Endothelial cell of umbilical vein (primary cell): ENCODE measurements around the gene FBLN2. TPM values are rescaled to one million over a fixed set of nuclear protein-coding genes. Genes with fewer than 3 reads are reported as not detected.

ENCODE experiments used
- BruUV-seq: library from RNA; stranded (reverse); fragments of 400-500 nt; replicated peaks from 2 replicates; lab custom pipeline; 2021; lab: Mats Ljungman, UMichigan
- CTCF ChIA-PET: fragments of 300-600, 350-600 bp; sonication (Branson Sonifier 250); formaldehyde crosslinking; loops from one replicate; lab custom pipeline; 2021; ENCODE audit warnings: antibody characterized with exemption, inconsistent platforms; lab: Charles Lee
- POLR2A ChIA-PET: fragments of 300-600, 350-600 bp; sonication (Branson Sonifier 250); formaldehyde crosslinking; loops from one replicate; lab custom pipeline; 2021; ENCODE audit warnings: antibody characterized with exemption, inconsistent platforms; lab: Charles Lee
- DNase-seq: peaks from one replicate; pipeline ENCODE4 v3.0.0-alpha.2; 2011; ENCODE audit warnings: low read depth, low spot score
- FAIRE-seq: peaks from 2 replicates; lab custom pipeline; 2011; peaks lifted over from hg19 to GRCh38; lab: Jason Lieb, UNC
- H2AFZ ChIP-seq: 2 replicates; pipeline ENCODE4 v1.6.0; 2012; ENCODE audit warnings: low read depth, low read length, control low read depth, inconsistent platforms
- H3K27ac ChIP-seq: 2 replicates; pipeline ENCODE4 v1.5.1; 2011; ENCODE audit warnings: low read depth, mild to moderate bottlenecking, control low read depth, low read length, moderate library complexity; ENCODE audit not compliant: insufficient read depth
- H3K27me3 ChIP-seq, 2 experiments: 2 replicates each; pipeline versions ENCODE4 v1.6.0 to v1.6.1; 2011; ENCODE audit warnings: low read length in 2 of 2, mixed read lengths in 1 of 2; ENCODE audit not compliant: control insufficient read depth in 2 of 2, insufficient read depth in 2 of 2
- H3K36me3 ChIP-seq, 2 experiments: 2 replicates in 1 of 2; 3 replicates in 1 of 2; pipeline ENCODE4 v1.5.1; 2011; ENCODE audit warnings: low read length in 2 of 2, mild to moderate bottlenecking in 1 of 2, moderate library complexity in 1 of 2; ENCODE audit not compliant: control insufficient read depth in 2 of 2, insufficient read depth in 2 of 2; ENCODE audit errors: extremely low read depth in 1 of 2
- H3K4me1 ChIP-seq: 3 replicates; pipeline ENCODE4 v1.5.1; 2011; ENCODE audit warnings: mild to moderate bottlenecking, low read length; ENCODE audit not compliant: control insufficient read depth, insufficient read depth; ENCODE audit errors: extremely low read depth
- H3K4me2 ChIP-seq: 2 replicates; pipeline ENCODE4 v1.6.1; 2011; ENCODE audit warnings: low read length, control low read depth, mixed read lengths; ENCODE audit not compliant: insufficient read depth
- H3K4me3 ChIP-seq, 3 experiments: fragments of 200-600 bp in 1 of 3; sonication (generic), shearing (Covaris generic) in 1 of 3; replicated peaks in 1 of 3; 2 replicates each; pipeline ENCODE4 v1.5.1; 2011 to 2016; ENCODE audit warnings: control low read depth in 3 of 3, low read length in 3 of 3, mild to moderate bottlenecking in 2 of 3, inconsistent platforms in 1 of 3, low read depth in 1 of 3, moderate library complexity in 1 of 3; ENCODE audit not compliant: insufficient read depth in 1 of 3
- H3K79me2 ChIP-seq: 2 replicates; pipeline ENCODE4 v1.6.0; 2012; ENCODE audit warnings: low read length, inconsistent platforms; ENCODE audit not compliant: control insufficient read depth, insufficient read depth
- H3K9ac ChIP-seq: replicated peaks from 2 replicates; pipeline ENCODE3; 2011; ENCODE audit warnings: low read length, control low read depth; ENCODE audit not compliant: insufficient read depth; ENCODE audit errors: extremely low read depth
- H3K9me1 ChIP-seq: replicated peaks from 3 replicates; pipeline ENCODE4 v1.6.0; 2011; ENCODE audit warnings: mild to moderate bottlenecking, low read length; ENCODE audit not compliant: control insufficient read depth, insufficient read depth; ENCODE audit errors: extremely low read depth
- H3K9me3 ChIP-seq: replicated peaks from 2 replicates; pipeline ENCODE4 v1.5.1; 2012; ENCODE audit warnings: low read length, inconsistent platforms; ENCODE audit not compliant: control insufficient read depth, insufficient read depth
- H4K20me1 ChIP-seq: replicated peaks from 2 replicates; pipeline ENCODE3; 2011; ENCODE audit warnings: mild to moderate bottlenecking, low read length; ENCODE audit not compliant: control insufficient read depth, insufficient read depth; ENCODE audit errors: extremely low read depth
- EZH2 ChIP-seq: IDR thresholded peaks from 2 replicates; pipeline ENCODE4 v1.6.1; 2012; ENCODE audit warnings: borderline replicate concordance, low read depth, mild to moderate bottlenecking, moderate library complexity, low read length, inconsistent platforms; ENCODE audit not compliant: severe bottlenecking
- FOS ChIP-seq: IDR thresholded peaks from 2 replicates; pipeline ENCODE4 v1.6.1; 2011; ENCODE audit warnings: mild to moderate bottlenecking, low read length, moderate library complexity, borderline replicate concordance; ENCODE audit not compliant: insufficient read depth
- GATA2 ChIP-seq: IDR thresholded peaks from 2 replicates; pipeline ENCODE4 v1.7.0; 2011; ENCODE audit warnings: low read depth, mild to moderate bottlenecking, moderate library complexity, mixed read lengths, low read length; ENCODE audit not compliant: insufficient read length, insufficient read depth
- JUN ChIP-seq: IDR thresholded peaks from 2 replicates; pipeline ENCODE4 v1.6.1; 2011; ENCODE audit warnings: borderline replicate concordance, low read depth; ENCODE audit not compliant: insufficient read length, insufficient read depth
- MYC ChIP-seq: IDR thresholded peaks from one replicate; pipeline ENCODE4 v1.6.1; 2011; ENCODE audit warnings: mild to moderate bottlenecking, low read depth, low read length
- POLR2A ChIP-seq: IDR thresholded peaks from 2 replicates; pipeline ENCODE4 v1.6.1; 2012; ENCODE audit warnings: low read depth, mild to moderate bottlenecking, control low read depth, low read length
- POLR2AphosphoS5 ChIP-seq: IDR thresholded peaks from 2 replicates; pipeline ENCODE4 v1.6.1; 2012; ENCODE audit warnings: low read depth, mild to moderate bottlenecking, control low read depth, low read length, moderate library complexity; ENCODE audit not compliant: insufficient read depth
- dilution Hi-C: fragments of 300-500 bp; cut with MboI; formaldehyde crosslinking; loops from one replicate; pipeline ENCODE4 v1.15.0; 2019; ENCODE audit warnings: low sequenced_read_pairs; ENCODE audit not compliant: extremely low pct_ligation_motif_present
- intact Hi-C: fragments of 100-400 bp; cut with micrococcal nuclease; formaldehyde crosslinking; loops from one replicate; pipeline ENCODE4 v1.10.0; 2022
- polyA plus RNA-seq, 4 experiments: library from polyadenylated mRNA; depleted of rRNA in 3 of 4; stranded (reverse) in 3 of 4; unstranded in 1 of 4; fragments of >200 nt; gene quantifications; 2 replicates each; pipeline versions ENCODE4 v1.2.1 to v1.2.3, GENCODE V29; 2011 to 2012; ENCODE audit warnings: missing spikeins in 1 of 4
- total RNA-seq: library from RNA; stranded (reverse); gene quantifications from 2 replicates; pipeline ENCODE4 v1.2.3, GENCODE V29; 2021
- TF ChIP-seq, protein P1 (sequence below): IDR thresholded peaks from 2 replicates; pipeline ENCODE4 v1.6.1; 2011; ENCODE audit not compliant: insufficient read depth, insufficient read length
- TF ChIP-seq, protein P2 (sequence below), 2 donors: IDR thresholded peaks; 1 replicate in 1 of 2; 2 replicates in 1 of 2; pipeline ENCODE4 v1.5.1; 2011; ENCODE audit warnings: low read length in 2 of 2, mild to moderate bottlenecking in 2 of 2, moderate library complexity in 2 of 2, control low read depth in 1 of 2, inconsistent platforms in 1 of 2, low read depth in 1 of 2; ENCODE audit not compliant: insufficient read depth in 1 of 2; ENCODE audit errors: extremely low read depth in 1 of 2

FBLN2 gene
- total and polyA plus RNA-seq, 2 donors (not counting 3 experiments of a cell fraction or from before 2014, with no cell fraction given): 1.4 to 1.9 TPM

DNA sequence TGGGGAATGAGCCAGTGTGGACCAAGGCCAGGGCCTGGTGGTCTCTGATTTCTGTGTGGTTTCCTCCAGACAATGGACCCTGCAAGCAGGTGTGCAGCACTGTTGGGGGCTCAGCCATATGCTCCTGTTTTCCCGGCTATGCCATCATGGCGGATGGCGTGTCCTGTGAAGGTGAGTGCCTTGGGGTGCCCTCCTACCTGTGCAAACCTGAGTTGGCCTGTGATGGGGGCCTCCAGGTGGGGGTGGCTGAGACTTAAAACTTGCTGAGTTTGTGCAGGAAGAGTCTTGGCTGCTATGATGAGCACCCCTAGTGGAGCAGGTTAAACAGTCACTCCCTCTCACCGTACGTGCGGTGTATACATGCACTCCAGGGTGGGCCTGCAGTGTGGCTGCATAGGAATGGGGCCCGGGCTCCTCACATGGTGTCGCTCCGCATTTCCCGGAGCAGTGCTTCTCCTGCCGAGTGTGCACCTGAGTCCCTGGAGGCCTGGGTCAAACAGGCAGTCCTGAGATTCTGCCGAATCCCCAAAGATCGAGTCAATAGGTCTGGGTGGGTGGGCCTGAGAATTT lies 70.8 kb downstream of the FBLN2 start:
- BruUV-seq: no TSS peak
- H3K79me2 ChIP-seq: no peaks in the 10 kb centered on the region
- no peaks in the 10 kb centered on the region for H3K36me3 ChIP-seq
- intact Hi-C loops (no loop called here), dilution Hi-C loops (no loop called here)
- FAIRE-seq (no peak), DNase-seq (no peak)
- H3K4me2 ChIP-seq: no peak overlapping the region
- no peaks in the 10 kb centered on the region for H3K4me1 ChIP-seq
- H3K9me1 ChIP-seq: no peaks in the 10 kb centered on the region
- TF ChIP-seq POLR2AphosphoS5: no peak
- TF ChIP-seq JUN: no peak
- no peak for TF ChIP-seq GATA2
- TF ChIP-seq EZH2: no peak
- TF ChIP-seq FOS: no peak
- TF ChIP-seq POLR2A: no peak
- no peak for TF ChIP-seq MYC
- TF ChIP-seq, protein P1, sequence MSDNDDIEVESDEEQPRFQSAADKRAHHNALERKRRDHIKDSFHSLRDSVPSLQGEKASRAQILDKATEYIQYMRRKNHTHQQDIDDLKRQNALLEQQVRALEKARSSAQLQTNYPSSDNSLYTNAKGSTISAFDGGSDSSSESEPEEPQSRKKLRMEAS: no peak
- TF ChIP-seq, protein P2, sequence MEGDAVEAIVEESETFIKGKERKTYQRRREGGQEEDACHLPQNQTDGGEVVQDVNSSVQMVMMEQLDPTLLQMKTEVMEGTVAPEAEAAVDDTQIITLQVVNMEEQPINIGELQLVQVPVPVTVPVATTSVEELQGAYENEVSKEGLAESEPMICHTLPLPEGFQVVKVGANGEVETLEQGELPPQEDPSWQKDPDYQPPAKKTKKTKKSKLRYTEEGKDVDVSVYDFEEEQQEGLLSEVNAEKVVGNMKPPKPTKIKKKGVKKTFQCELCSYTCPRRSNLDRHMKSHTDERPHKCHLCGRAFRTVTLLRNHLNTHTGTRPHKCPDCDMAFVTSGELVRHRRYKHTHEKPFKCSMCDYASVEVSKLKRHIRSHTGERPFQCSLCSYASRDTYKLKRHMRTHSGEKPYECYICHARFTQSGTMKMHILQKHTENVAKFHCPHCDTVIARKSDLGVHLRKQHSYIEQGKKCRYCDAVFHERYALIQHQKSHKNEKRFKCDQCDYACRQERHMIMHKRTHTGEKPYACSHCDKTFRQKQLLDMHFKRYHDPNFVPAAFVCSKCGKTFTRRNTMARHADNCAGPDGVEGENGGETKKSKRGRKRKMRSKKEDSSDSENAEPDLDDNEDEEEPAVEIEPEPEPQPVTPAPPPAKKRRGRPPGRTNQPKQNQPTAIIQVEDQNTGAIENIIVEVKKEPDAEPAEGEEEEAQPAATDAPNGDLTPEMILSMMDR (IDR thresholded peaks at IDR 0.05; ENCODE audit: extremely low read depth in 1 of 2, insufficient read depth in 1 of 2, low read depth in 1 of 2, low read length in 2 of 2): no peak
- H3K9ac ChIP-seq: no peak overlapping the region
- no peak overlapping the region for H2AFZ ChIP-seq
- no peak overlapping the region for H3K4me3 ChIP-seq
- ChIA-PET POLR2A (no interaction called here), CTCF (no interaction called here)
- no peaks in the 10 kb centered on the region for H3K9me3 ChIP-seq
- H3K27me3 ChIP-seq: no peaks in the 10 kb centered on the region
- H4K20me1 ChIP-seq: no peaks in the 10 kb centered on the region
- H3K27ac ChIP-seq: no peak overlapping the region
